DMS79 (cell line): ENCODE results near the gene PAPPA2.
"Not testable (repeated sequence)": the region's sequence is repeated elsewhere in the genome, so short reads cannot be mapped to it uniquely, and the experiment has no call there.

ENCODE experiments used
- DNase-seq: peaks from one replicate; lab custom pipeline; 2025; lab: John Stamatoyannopoulos, UW

Gene PAPPA2

DNA sequence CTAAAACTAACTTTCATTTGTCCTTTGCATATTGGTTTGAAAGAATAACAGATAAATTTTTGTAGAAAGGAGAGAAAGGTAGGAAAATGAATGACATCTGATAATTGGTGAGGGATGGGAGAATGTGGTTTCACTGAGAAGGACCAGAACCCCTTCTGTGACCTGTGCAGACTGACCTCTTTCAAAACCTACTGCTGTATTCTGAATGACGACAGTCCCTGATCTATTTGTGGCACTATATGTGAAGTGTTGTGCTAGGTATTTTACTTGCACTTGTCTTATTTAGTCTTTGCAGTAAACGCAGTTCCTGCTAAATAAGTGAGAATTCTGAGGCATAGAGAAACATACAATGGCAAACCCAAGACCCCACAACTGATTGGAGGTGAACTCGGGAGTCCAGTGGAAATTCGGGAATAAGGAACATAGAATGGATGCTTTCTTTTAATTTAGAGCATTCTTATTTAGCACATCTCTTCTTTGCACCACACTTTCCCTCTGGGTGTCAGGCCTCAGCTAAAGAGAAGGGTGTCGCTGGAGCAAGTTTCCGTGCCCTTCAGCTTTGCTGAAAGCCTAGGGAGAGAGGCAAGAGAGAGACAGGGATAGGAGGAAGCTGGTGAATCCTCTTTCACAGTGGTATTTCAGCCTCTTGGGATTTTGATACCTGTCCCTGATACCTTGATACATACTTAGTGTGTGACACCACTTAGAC is 230.2 kb downstream of the PAPPA2 start:
- DNase-seq = no peak

DNA sequence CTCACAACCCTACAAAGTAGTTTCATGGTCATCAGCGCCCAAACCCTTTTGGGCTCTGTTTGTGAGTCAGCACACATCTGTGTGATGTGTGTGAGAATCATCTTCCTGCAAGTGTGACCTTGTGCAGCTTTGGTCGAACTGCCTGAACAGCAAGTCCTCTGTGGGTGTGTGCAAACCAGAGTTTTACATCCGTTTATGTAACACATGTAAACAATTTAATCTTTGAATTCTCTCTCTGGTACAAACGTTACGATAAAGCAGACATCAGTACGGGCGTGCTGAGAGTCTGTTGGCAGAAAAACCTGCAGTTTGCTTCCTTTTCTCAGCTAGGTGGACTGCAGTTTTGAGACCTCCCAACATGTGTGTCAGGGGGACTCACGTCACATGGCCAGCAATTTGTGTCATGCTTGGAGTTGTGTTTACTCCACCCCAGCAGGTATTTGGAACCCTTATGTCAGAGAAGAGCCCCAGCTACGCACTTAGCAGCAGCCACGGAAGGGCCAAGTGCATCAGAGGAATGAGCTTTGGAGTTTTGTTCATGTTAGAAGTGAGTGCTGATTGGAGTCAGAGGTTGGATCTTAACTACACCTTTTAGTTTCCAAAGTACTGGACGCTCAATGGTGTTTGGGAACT is 230.8 kb downstream of the PAPPA2 start:
- DNase-seq = no peak

DNA sequence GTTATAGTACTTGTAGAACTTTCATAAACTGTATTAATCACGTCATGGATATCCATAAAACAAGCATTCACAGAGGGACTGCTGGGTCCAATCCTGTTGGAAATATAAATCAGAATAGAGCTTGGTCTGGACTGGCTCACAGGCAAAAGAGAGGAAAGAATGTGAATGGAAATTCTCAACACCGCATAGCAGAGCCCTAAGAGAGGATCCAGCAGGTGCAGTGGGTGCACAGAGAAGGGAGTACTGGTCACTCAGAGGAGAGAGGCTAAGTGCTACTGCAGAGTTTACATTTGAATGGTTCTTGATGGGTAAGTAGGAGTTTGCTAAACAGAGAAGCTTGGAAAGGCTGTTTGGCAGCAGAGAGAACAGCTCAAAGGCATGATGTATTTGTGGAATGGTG is 231.7 kb downstream of the PAPPA2 start:
- no peak for DNase-seq

DNA sequence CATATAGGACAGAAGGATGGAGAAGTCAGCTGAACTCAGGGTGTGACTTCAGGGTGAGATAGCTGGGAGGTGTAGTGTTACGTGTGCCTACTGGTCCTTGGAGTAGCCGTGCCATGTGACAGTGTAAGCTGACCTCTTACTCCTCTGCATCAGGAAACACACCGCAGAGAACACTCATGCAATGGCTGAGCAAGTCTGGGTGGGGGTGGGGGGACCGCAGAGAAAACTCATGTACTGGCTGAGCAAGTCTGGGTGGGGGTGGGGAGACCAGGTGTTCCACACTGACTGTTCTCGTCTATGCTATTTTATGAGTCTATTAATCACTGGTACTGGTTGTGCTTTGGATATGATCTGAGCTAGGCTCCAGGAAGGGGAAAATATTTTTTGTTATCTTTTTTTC is 233.1 kb downstream of the PAPPA2 start:
- DNase-seq = peak; percentile 40

DNA sequence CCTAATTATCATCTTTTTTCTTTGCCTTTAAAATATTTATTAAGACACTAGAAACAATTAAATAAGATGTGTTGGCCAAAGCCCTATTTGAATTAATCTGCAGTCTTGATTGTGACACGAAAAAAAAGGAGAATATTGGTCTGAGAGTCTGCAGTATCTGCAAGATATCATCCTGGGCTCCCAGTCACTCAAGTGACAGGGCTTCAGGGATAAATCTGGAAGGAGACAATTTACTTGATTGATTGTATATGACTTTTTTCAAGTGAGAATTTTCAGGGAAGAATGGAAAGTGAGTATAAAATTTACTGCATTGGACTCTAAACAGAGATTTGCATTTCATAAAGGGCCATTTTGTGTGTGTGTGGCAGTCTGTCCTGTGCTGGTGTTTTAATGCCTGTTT is 233.7 kb downstream of the PAPPA2 start:
- DNase-seq = no peak

DNA sequence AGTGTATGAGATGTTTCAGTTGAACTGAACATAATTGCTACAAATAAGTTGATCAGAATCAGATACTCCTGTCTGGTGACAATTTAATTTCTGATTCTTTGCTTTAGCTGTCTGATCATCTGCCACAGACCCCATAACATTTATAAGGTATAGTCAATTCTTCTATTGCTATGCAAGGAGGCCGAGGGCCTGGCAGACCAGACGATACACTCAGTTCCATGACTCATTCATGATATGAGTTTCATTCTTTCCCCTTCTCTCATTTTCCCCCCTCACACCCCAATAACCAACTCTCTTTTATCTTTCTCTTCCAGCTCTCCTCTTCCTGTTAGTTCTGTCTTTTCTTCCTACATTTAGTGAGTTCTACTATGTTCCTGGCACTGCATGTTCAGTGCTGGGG is 236.8 kb downstream of the PAPPA2 start:
- DNase-seq = no peak

DNA sequence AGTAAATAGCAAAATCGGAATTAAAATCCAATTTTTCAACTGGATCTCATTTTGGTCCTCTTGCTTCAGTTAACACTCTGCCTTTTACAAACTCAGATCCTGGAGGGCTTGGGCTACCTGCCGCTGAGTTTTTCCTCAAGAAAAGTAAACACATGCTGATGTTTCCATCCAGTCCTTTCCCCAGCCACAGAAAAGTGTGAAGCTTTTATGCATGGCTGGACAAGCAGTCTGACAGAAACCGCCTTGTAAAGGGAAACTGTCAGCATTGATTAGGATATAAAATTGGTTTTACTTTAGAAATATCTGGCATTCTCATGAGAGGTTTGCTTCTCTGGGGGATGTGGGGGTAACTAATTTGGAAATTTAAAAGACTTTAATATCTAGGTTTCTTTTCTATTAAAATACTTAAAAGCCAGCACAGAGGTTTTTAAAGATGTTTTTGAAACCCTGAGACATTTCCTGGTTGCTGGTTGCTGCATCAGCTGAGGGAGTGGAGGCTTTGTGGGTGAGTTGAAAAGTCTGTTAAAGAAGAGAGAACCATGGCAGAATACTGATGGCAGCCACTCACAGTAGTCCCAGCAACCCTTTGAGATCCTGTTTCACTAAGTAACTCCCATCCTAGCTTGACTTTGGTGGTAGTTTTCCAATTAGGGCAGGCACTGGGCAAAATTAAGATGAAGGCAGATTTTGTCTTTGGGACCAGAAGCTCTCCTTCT is 238.3 kb downstream of the PAPPA2 start:
- no peak for DNase-seq

DNA sequence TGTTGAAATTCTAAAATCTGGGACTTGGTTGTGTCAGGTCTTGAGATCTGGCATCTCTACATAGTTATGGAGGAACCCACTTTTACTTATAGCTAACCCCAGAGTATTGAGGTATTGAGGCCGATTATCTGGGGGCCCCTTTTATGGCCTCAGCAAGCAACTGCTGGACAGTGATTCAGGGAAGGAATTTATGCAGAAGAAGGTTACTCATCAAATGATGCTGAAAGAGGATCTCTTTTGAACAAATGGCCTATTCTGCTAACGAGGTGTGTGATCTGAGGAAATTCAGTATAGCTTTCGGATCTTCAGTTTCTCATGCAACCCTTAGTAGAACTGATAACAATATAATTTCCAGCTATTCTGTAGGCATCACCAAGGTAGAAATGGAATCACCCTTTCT is 239.9 kb downstream of the PAPPA2 start:
- DNase-seq = no peak

DNA sequence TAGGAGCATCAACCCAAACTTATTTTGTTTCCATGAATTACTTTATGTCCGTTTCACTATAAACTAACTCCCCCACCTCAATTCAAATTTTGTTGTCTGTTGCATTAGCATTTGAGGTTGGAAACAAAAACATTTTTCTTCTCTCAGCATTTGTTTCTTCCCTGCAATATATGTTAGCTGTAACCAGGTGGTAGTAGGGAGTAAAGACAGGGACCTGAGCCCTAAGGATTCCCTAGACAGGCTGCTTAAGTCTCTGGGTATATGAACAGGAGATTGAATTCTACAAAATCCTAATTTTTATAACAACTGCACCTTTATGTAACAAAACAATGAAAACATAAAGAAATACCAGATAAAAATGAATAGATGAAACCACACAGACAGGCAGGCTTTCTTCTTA is 242.6 kb downstream of the PAPPA2 start:
- no peak for DNase-seq

DNA sequence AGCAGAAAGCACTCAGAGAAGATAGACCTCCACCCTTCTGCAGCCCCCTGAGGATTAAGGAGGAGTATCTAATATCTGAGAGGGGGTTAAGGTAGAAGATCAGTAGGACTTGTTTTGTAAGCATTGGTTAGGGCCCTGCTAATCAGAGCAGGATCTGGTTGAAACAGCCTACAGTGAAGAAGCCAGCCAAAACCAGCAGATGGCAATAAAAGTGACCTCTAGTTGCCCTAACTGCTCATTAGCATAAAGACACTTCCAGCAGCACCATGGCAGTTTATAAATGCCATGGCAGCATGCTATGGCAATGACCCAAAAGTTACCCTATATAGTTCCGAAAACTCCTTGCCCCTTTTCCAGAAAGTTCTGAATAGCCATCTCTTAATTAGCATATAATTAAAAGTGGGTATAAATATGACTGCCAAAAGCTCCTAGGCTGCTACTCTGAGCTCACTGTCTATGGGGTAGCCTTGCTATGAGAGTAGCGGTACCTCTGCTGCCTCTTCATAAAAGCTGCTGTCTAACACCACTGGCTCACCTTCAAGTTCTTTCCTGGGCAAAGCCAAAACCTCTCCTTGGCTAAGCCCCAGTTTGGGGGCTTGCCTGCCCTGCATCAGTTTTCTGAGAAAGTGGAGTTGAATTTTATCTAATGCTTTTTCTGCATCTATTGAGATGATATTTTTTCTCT is 254.2 kb downstream of the PAPPA2 start:
- DNase-seq = no peak

DNA sequence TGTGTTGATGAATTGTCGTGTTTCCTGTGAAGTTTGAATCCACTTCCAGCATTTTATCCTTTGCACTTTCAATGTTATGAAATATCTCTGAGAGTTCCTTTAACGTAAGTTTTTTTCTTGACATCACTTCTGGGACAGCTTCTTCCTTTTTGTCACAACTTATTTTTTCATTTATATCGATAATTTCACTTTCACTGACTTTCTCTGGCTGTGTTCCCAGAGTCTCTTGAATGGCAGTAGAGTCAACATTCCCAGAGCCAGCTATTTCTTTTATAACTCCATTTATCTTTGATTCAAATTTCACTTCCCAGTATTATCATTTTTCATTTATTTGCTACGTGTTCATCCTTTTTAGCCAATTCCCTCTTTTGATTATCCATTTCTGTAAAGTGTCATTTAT is 256.5 kb downstream of the PAPPA2 start:
- no peak for DNase-seq

DNA sequence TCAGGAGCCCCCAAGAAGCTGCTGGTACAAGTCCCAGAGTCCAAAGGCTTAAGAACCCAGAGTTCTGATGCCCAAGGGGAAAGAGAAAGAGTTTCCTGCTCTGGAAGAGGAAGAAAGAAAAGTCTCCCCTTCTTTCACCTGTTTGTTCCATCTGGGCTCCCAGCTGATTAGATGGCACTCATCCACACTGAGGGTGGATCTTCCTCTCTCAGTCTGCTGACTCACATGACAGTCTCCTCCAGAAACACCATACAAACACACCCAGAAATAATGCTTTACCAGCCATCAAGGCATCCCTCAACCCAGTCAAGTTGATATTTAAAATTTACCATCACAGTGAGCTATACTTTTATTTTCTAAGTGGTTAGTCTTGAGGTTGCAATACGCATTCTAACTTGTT is 257.9 kb downstream of the PAPPA2 start:
- DNase-seq = no peak

DNA sequence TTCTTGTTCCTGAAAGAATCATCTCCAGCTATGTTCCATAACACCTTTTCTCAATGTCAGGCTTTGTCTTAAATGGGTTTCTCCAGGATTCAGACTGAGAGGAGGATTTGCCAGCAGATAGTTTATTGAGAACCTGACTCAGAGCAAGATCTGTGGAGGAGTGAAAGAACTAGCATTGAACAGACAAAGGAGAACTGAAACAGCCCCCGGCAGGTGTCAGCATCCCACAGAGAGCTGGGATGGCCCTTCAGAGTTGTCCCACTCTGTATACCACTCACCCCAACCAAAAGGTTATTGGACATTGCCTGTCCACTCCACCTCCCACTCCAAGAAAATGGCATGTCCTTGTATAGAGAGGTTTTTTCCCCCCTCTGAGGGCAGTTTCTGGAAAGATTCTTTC is 270.7 kb downstream of the PAPPA2 start:
- DNase-seq = no peak

DNA sequence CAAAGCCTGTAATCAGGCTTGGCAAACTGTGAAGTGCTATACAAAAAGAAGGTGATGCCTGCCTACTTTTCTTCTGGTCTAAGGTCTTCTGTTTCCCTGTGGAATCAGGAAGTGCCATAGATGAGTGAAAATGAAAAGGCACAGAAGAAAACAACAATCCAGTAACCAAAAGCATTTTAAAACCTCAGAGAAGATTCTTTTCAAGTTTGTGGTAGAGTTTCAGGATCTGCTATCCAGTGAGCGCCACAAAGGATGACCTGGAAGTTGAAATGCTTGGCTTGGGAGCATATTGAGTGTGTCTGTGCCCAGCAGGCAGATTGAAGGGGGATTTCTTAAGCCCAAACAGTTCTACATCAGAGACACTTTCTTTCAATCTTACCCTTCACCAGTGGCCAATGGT is 272.2 kb downstream of the PAPPA2 start:
- DNase-seq = no peak

DNA sequence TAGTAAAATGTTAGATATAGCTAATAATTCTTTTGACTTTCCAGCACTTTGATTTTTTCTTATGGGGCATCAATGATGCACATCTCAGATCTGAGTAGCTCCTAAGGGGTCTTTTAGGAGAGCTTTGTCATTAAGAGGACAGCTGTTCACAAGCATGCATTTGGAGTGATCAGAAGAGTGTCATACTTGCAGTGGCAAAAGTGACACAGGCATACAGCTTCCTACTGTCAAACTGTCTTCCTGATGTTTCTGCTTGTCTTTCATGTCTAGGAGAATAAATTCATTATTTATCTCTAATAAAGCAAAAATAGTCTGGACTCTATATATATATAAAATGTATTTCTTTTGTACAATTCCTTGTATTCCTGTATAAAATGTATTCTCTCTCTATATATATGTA is 273.0 kb downstream of the PAPPA2 start:
- no peak for DNase-seq

DNA sequence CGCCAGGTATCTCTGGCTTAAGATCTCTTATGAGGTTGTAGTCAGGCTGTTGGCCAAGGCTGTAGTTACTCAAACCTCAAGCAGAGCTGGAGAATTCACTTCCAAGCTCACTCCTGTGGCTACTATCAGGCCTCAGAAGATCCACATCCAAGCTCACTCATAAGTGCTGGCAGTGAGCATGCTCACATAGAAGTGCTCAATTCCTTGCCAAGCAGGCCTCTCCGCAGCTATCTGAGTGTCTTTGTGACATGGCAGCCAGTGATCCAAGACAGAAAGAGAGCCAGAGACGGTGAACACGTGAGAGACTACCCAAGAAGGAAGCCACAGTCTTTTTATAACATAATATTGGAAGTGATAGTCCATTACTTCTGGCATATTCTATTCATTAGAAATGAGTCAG is 278.2 kb downstream of the PAPPA2 start:
- DNase-seq = no peak

DNA sequence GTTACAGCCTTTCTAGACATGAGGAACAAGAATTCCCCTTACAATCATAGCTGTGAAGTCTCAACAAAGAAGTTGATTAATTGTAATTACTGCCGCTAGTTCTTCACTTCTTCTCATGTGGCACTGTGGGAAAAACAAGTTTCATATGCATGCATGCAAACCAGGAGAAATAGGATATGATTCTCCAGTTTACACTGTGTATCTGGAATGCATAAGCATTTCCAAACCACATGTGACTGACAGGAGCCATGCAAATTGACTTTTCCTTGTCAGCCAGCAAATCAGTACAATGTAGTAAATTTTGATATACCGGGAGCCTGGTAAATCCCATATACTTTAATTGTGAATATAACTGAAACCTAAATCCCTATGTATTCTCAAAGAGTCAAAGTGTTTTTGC is 279.3 kb downstream of the PAPPA2 start:
- no peak for DNase-seq

DNA sequence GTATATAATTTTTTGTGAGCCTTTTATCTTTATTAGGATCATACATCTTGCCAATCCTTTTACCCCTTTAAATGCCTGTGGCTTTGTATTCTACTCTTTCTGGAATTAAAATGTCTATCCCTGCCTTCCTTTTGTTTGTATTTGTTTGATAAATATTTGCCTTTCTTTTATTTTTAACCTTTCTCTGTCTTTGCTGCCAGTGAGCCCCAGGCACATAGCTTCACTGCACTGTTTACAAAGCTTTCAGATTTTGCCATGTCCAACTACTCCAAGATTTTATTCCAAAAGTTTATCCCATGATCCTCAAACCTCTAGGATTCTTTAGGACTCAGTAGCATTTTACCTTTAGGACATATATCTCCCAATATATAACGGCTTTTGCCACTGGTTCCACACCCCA is 281.2 kb downstream of the PAPPA2 start:
- DNase-seq = no peak

DNA sequence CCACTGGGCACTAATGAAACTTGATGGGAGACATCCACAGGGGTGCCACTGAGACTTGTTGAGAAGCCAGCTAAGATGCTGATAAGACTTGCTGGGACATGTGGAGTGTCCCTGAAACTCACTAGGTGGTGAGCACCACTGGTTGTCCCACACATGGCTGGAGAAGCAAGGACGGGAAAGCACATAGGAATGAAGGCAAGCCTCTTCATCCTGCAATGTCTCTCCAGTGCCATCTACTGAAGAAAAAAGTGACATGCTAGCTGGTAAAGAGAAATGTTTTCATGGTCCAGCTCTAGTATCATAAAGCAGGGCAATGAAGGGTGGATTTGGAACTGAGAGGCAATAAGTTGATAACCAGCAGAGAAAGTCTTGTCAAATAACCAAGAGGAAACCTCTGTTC is 283.0 kb downstream of the PAPPA2 start:
- no peak for DNase-seq

DNA sequence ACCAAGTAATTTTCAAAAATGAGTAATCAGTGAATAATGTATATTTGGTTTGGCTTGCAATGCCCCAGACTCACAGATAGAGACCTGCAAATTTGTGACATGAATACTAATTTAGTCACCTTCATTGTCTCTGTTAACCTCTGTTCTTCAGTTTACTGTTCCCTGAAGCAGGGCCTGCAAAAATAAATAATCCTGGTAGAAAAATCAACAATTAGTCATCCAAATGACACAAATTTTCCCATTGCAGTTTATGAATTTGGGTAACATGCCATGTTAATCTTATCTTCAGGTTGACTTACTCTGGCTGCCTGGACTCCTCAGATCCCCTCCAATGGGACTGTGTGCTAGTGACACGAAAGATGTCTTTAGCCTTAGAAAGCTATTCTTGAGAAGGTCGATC is 289.5 kb downstream of the PAPPA2 start:
- DNase-seq = no peak

DNA sequence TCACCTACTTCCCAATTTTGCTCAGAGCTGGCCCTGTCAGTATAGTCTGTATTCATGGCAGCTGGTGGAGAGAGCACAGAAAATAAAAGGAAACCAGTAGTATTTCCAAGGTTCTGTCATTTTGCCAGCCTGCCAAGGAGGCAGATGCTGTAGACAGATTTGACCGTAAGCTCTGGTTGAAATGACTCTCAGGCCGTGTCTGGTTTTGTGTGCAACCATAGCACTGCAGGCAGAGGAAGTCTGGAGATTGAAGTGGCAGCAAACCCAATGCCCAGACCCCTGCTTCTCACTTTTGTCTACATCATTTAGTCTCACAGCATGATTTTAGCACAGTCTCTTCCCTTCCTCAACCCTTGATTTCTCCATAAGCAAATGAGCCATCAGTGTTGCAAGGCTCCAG is 291.7 kb downstream of the PAPPA2 start:
- DNase-seq = no peak

DNA sequence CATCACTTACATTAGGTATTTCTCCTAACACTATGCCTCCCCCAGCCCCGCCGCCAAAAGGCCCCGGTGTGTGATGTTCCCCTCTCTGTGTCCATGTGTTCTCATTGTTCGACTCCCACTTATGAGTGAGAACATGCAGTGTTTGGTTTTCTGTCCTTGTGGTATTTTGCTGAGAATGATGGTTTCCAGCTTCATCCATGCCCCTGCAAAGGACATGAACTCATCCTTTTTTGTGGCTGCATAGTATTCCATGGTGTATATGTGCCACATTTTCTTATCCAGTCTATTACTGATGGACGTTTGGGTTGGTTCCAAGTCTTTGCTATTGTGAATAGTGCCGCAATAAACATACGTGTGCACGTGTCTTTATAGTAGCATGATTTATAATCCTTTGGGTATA is 293.8 kb downstream of the PAPPA2 start:
- not testable (repeated sequence) for DNase-seq

DNA sequence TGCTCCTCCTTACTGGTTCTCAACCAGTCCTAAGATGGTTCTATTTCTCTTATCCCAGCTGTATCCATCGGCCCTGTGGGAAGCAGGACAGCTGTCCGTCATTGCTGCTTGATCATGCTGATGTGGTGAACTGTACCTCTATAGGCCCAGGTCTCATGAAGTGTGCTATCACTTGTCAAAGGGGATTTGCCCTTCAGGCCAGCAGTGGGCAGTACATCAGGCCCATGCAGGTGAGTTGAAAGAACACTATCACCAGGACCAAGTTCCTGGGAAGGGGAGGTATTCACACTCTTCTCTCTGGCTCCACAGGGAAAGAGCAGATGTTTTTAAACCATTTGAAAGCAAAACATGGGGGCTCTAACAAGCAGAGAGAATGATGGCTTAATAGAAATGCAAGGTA is 302.6 kb downstream of the PAPPA2 start:
- no peak for DNase-seq
